Activated CD4-positive, alpha-beta T cell treated with anti-CD3 and anti-CD28 coated beads for 24 hours (primary cell): Measurements from ENCODE around the gene ZMYND8.
"Not testable (repeated sequence)": the region's sequence is repeated elsewhere in the genome, so short reads cannot be mapped to it uniquely, and the experiment has no call there.

Experiments used
- DNase-seq, 2 donors: peaks; one replicate each; pipeline ENCODE4 v3.0.0-alpha.2; 2020; ENCODE audit warnings: low read depth in 2 of 2

ZMYND8 gene

GRCh38 chr20:47265214-47265613 lies 91.3 kb downstream of the ZMYND8 start:
- no peak for DNase-seq

GRCh38 chr20:47264137-47264769 lies 92.2 kb downstream of the ZMYND8 start:
- DNase-seq: not testable (repeated sequence)

- DNase-seq: no peak
These were observed 92.9 kb downstream of the ZMYND8 start for GRCh38 chr20:47263465-47264084.

GRCh38 chr20:47263080-47263464 lies 93.4 kb downstream of the ZMYND8 start:
- no peak for DNase-seq

- no peak for DNase-seq
These were observed 94.0 kb downstream of the ZMYND8 start for GRCh38 chr20:47262365-47263013.

GRCh38 chr20:47262008-47262364 lies 94.5 kb downstream of the ZMYND8 start:
- no peak for DNase-seq

GRCh38 chr20:47261161-47261774 lies 95.2 kb downstream of the ZMYND8 start:
- DNase-seq: not testable (repeated sequence)

GRCh38 chr20:47260540-47261126 lies 95.9 kb downstream of the ZMYND8 start:
- DNase-seq: not testable (repeated sequence)

GRCh38 chr20:47258745-47259695 lies 97.5 kb downstream of the ZMYND8 start:
- no peak for DNase-seq

- DNase-seq: no peak
These were observed 98.7 kb downstream of the ZMYND8 start for GRCh38 chr20:47257771-47258170.

- no peak for DNase-seq
These were observed 99.2 kb downstream of the ZMYND8 start for GRCh38 chr20:47257256-47257655.

GRCh38 chr20:47256668-47257236 lies 99.7 kb downstream of the ZMYND8 start:
- DNase-seq: no peak

- DNase-seq: no peak
These were observed 102.6 kb downstream of the ZMYND8 start for GRCh38 chr20:47253872-47254271.

- DNase-seq: no peak
These were observed 103.6 kb downstream of the ZMYND8 start for GRCh38 chr20:47252879-47253307.

GRCh38 chr20:47251154-47252020 lies 105.1 kb downstream of the ZMYND8 start:
- DNase-seq: no peak

- no peak for DNase-seq
These were observed 106.1 kb downstream of the ZMYND8 start for GRCh38 chr20:47250360-47250759.

- no peak for DNase-seq
These were observed 106.6 kb downstream of the ZMYND8 start for GRCh38 chr20:47249913-47250312.

- DNase-seq: no peak
These were observed 108.0 kb downstream of the ZMYND8 start for GRCh38 chr20:47248448-47248966.

- no peak for DNase-seq
These were observed 108.5 kb downstream of the ZMYND8 start for GRCh38 chr20:47247972-47248371.
